Liver (tissue), 9 donors: ENCODE data around the gene GBX2. TPM values are rescaled to one million over a fixed set of nuclear protein-coding genes. Genes with fewer than 3 reads are reported as not detected.

Experiments used
- DNase-seq: peaks from one replicate; pipeline ENCODE4 v3.0.0-alpha.2; 2017; ENCODE audit warnings: low spot score
- H3K27ac ChIP-seq, 2 donors: one replicate each; pipeline ENCODE4 v1.7.0; 2013; ENCODE audit warnings: inconsistent platforms in 2 of 2, low read length in 2 of 2, control low read depth in 1 of 2, low read depth in 1 of 2, mild to moderate bottlenecking in 1 of 2
- H3K27me3 ChIP-seq, 4 donors: one replicate each; pipeline versions ENCODE4 v1.6.1 to v1.7.0; 2013; ENCODE audit warnings: low read length in 3 of 4, inconsistent platforms in 1 of 4, mild to moderate bottlenecking in 1 of 4, moderate library complexity in 1 of 4; ENCODE audit not compliant: control insufficient read depth in 4 of 4, insufficient read depth in 4 of 4
- H3K36me3 ChIP-seq, 4 donors: one replicate each; pipeline versions ENCODE4 v1.6.1 to v1.7.0; 2013; ENCODE audit warnings: low read length in 3 of 4, mild to moderate bottlenecking in 3 of 4, low read depth in 1 of 4, moderate library complexity in 1 of 4; ENCODE audit not compliant: control insufficient read depth in 4 of 4, insufficient read depth in 3 of 4
- H3K4me1 ChIP-seq, 4 donors: one replicate each; pipeline versions ENCODE4 v1.6.1 to v1.7.0; 2013; ENCODE audit warnings: low read length in 3 of 4, mild to moderate bottlenecking in 3 of 4, moderate library complexity in 1 of 4; ENCODE audit not compliant: control insufficient read depth in 4 of 4, insufficient read depth in 4 of 4
- H3K4me3 ChIP-seq, 3 donors: one replicate each; pipeline versions ENCODE4 v1.6.1 to v1.7.0; 2013; ENCODE audit warnings: low read length in 3 of 3, control low read depth in 1 of 3, low read depth in 1 of 3, mild to moderate bottlenecking in 1 of 3
- H3K9ac ChIP-seq, 2 donors: one replicate each; pipeline ENCODE4 v1.7.0; 2013; ENCODE audit warnings: low read length in 2 of 2, mild to moderate bottlenecking in 2 of 2, moderate library complexity in 2 of 2, control low read depth in 1 of 2, low read depth in 1 of 2
- H3K9me3 ChIP-seq, 4 donors: one replicate each; pipeline versions ENCODE4 v1.6.1 to v1.7.0; 2013; ENCODE audit warnings: low read length in 3 of 4; ENCODE audit not compliant: control insufficient read depth in 4 of 4
- CTCF ChIP-seq: fragments of 150-350 bp; IDR thresholded peaks from 2 replicates; pipeline ENCODE4 v1.5.1; 2017; ENCODE audit warnings: improper control_type of control experiment, low read depth, low read length; ENCODE audit not compliant: missing input control
- EGR1 ChIP-seq, 2 donors: IDR thresholded peaks; 2 replicates each; pipeline ENCODE4 v1.6.1; 2016 to 2018; ENCODE audit warnings: antibody characterized with exemption in 2 of 2, low read depth in 2 of 2
- FOXA1 ChIP-seq: IDR thresholded peaks from 2 replicates; pipeline ENCODE4 v1.6.1; 2016; ENCODE audit warnings: antibody characterized with exemption
- FOXA2 ChIP-seq: IDR thresholded peaks from 2 replicates; pipeline ENCODE4 v1.6.1; 2016; ENCODE audit warnings: antibody characterized with exemption
- GABPA ChIP-seq, 2 donors: IDR thresholded peaks in 1 of 2; conservative IDR thresholded peaks in 1 of 2; 2 replicates each; pipeline ENCODE4 v1.6.1; 2016; ENCODE audit warnings: antibody characterized with exemption in 2 of 2, mild to moderate bottlenecking in 1 of 2, moderate library complexity in 1 of 2
- HNF4A ChIP-seq, 2 donors: conservative IDR thresholded peaks; 2 replicates each; pipeline ENCODE4 v1.6.1; 2016; ENCODE audit warnings: antibody characterized with exemption in 2 of 2, mild to moderate bottlenecking in 2 of 2
- HNF4G ChIP-seq: IDR thresholded peaks from 2 replicates; pipeline ENCODE4 v1.6.1; 2016; ENCODE audit warnings: antibody characterized with exemption
- JUND ChIP-seq, 2 donors: IDR thresholded peaks; 2 replicates each; pipeline ENCODE4 v1.6.1; 2016; ENCODE audit warnings: antibody characterized with exemption in 2 of 2
- MAX ChIP-seq: IDR thresholded peaks from 2 replicates; pipeline ENCODE4 v1.6.1; 2016; ENCODE audit warnings: antibody characterized with exemption
- NR2F2 ChIP-seq: IDR thresholded peaks from 2 replicates; pipeline ENCODE4 v1.6.1; 2016; ENCODE audit warnings: antibody characterized with exemption
- RAD21 ChIP-seq, 2 donors: IDR thresholded peaks; 2 replicates each; pipeline ENCODE4 v1.6.1; 2016; ENCODE audit warnings: antibody characterized with exemption in 2 of 2, mild to moderate bottlenecking in 2 of 2
- RXRA ChIP-seq, 2 donors: IDR thresholded peaks; 2 replicates each; pipeline ENCODE4 v1.6.1; 2017 to 2018; ENCODE audit warnings: antibody characterized with exemption in 2 of 2, mild to moderate bottlenecking in 1 of 2
- SP1 ChIP-seq: IDR thresholded peaks from 2 replicates; pipeline ENCODE4 v1.6.1; 2018; ENCODE audit warnings: antibody characterized with exemption, mild to moderate bottlenecking
- TAF1 ChIP-seq: conservative IDR thresholded peaks from 2 replicates; pipeline ENCODE4 v1.6.1; 2016; ENCODE audit warnings: antibody characterized with exemption, mild to moderate bottlenecking
- YY1 ChIP-seq: IDR thresholded peaks from 2 replicates; pipeline ENCODE4 v1.6.1; 2016; ENCODE audit warnings: antibody characterized with exemption, mild to moderate bottlenecking
- WGBS: extraction: QIAGEN DNeasy Blood & Tissue Kit; methylation state at CpG from one replicate; pipeline ENCODE4 v1.1.7; 2013; 5-methylcytosine and 5-hydroxymethylcytosine counted together
- polyA plus RNA-seq, 2 donors: library from polyadenylated mRNA; stranded (reverse) in 1 of 2; unstranded in 1 of 2; fragments of 200-250 nt in 1 of 2; fragments of >200 nt in 1 of 2; fragmentation: Nextera tagmentation in 1 of 2; extraction: Ambion mirVana in 1 of 2; gene quantifications; one replicate each; pipeline versions ENCODE4 v1.2.1 to v1.2.3, GENCODE V29; 2013 to 2015
- total RNA-seq, 2 donors: library from RNA; depleted of rRNA; stranded (reverse); fragments of >200 nt; gene quantifications; one replicate each; pipeline ENCODE4 v1.2.3, GENCODE V29; 2014
- TF ChIP-seq, protein P1 (sequence below): IDR thresholded peaks from 2 replicates; pipeline ENCODE4 v1.6.1; 2016; ENCODE audit warnings: antibody characterized with exemption
- TF ChIP-seq, protein P2 (sequence below): IDR thresholded peaks from 2 replicates; pipeline ENCODE4 v1.6.1; 2016; ENCODE audit warnings: antibody characterized with exemption
- TF ChIP-seq, protein P3 (sequence below): IDR thresholded peaks from 2 replicates; pipeline ENCODE4 v1.6.1; 2016; ENCODE audit warnings: antibody characterized with exemption, mild to moderate bottlenecking
- donor health status: healthy.
- donor health status: healthy.
- donor health status: healthy.
- donor health status: healthy.
- donor health status: healthy.

GBX2 gene
- total and polyA plus RNA-seq, 4 donors = not detected

DNA sequence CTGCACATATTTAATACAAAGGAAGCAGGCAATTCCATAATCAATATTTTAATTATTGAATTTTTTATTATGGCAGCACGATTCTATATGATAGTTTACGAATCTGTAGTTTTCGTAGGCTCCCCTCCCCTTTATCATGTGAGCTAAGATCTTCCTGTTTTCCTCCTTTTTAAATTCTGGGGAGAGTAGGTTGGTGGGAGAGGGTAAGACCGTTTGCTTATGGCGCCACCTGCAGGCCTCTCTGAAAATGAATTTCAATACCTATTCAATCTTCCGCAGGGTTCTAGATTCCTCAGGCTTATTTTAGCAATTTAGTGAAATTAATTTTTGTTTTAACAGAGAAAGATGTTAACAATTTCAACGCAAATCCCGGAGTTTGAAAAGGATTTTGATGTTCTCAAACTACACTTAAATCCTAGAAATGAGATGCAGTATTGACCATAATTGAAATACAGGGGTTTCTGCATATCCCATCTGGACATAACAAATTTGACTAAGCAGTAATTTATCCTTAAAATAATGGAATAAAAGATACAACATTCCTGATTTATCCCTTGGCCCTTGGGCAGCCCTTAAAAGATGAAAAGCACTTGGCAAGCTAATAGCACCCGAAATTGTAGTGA, 12.8 kb upstream of the GBX2 start:
- peak; percentile 62 for DNase-seq
- WGBS = 16% methylated on average over 9 of the region's 9 CpGs

GRCh38 chr2:236180076-236180816, 12.1 kb upstream of the GBX2 start:
- Histone ChIP-seq H3K27ac (no peak overlapping the region), H3K27me3 (peaks cover 0 to 26% (median 18%) of the 10 kb centered on the region in 4 donors), H3K4me1 (peaks cover 4 to 15% (median 12%) of the 10 kb centered on the region in 4 donors), H3K4me3 (no peak overlapping the region), H3K9me3 (no peaks in the 10 kb centered on the region), H3K9ac (no peak overlapping the region), H3K36me3 (no peaks in the 10 kb centered on the region)
- TF ChIP-seq HNF4A (conservative IDR thresholded peaks at IDR 0.05) = no peak
- TF ChIP-seq SP1 = no peak
- TF ChIP-seq TAF1 = no peak
- TF ChIP-seq FOXA2 = no peak
- no peak for TF ChIP-seq HNF4G
- no peak for TF ChIP-seq NR2F2
- no peak for TF ChIP-seq YY1
- TF ChIP-seq, protein P1, sequence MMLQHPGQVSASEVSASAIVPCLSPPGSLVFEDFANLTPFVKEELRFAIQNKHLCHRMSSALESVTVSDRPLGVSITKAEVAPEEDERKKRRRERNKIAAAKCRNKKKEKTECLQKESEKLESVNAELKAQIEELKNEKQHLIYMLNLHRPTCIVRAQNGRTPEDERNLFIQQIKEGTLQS = no peak
- TF ChIP-seq, protein P2, sequence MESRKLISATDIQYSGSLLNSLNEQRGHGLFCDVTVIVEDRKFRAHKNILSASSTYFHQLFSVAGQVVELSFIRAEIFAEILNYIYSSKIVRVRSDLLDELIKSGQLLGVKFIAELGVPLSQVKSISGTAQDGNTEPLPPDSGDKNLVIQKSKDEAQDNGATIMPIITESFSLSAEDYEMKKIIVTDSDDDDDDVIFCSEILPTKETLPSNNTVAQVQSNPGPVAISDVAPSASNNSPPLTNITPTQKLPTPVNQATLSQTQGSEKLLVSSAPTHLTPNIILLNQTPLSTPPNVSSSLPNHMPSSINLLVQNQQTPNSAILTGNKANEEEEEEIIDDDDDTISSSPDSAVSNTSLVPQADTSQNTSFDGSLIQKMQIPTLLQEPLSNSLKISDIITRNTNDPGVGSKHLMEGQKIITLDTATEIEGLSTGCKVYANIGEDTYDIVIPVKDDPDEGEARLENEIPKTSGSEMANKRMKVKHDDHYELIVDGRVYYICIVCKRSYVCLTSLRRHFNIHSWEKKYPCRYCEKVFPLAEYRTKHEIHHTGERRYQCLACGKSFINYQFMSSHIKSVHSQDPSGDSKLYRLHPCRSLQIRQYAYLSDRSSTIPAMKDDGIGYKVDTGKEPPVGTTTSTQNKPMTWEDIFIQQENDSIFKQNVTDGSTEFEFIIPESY = no peak
- TF ChIP-seq MAX = no peak
- TF ChIP-seq RAD21 (IDR thresholded peaks at IDR 0.05) = no peak
- no peak for TF ChIP-seq RXRA (IDR thresholded peaks at IDR 0.05)
- no peak for TF ChIP-seq JUND (IDR thresholded peaks at IDR 0.05)
- no peak for TF ChIP-seq FOXA1
- TF ChIP-seq, protein P3, sequence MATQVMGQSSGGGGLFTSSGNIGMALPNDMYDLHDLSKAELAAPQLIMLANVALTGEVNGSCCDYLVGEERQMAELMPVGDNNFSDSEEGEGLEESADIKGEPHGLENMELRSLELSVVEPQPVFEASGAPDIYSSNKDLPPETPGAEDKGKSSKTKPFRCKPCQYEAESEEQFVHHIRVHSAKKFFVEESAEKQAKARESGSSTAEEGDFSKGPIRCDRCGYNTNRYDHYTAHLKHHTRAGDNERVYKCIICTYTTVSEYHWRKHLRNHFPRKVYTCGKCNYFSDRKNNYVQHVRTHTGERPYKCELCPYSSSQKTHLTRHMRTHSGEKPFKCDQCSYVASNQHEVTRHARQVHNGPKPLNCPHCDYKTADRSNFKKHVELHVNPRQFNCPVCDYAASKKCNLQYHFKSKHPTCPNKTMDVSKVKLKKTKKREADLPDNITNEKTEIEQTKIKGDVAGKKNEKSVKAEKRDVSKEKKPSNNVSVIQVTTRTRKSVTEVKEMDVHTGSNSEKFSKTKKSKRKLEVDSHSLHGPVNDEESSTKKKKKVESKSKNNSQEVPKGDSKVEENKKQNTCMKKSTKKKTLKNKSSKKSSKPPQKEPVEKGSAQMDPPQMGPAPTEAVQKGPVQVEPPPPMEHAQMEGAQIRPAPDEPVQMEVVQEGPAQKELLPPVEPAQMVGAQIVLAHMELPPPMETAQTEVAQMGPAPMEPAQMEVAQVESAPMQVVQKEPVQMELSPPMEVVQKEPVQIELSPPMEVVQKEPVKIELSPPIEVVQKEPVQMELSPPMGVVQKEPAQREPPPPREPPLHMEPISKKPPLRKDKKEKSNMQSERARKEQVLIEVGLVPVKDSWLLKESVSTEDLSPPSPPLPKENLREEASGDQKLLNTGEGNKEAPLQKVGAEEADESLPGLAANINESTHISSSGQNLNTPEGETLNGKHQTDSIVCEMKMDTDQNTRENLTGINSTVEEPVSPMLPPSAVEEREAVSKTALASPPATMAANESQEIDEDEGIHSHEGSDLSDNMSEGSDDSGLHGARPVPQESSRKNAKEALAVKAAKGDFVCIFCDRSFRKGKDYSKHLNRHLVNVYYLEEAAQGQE = no peak
- no peak for TF ChIP-seq GABPA (IDR thresholded peaks at IDR 0.05 in 1 of 2, conservative IDR thresholded peaks at IDR 0.05 in 1 of 2)
- no peak for TF ChIP-seq EGR1 (IDR thresholded peaks at IDR 0.05; ENCODE audit: low read depth in 2 of 2)
- no peak for TF ChIP-seq CTCF
- DNase-seq = no peak
- WGBS = 24% methylated on average over 12 of the region's 12 CpGs

More for the DNA sequence above, 12.8 kb upstream of the GBX2 start:
- H3K9ac ChIP-seq = no peak overlapping the region
- H3K4me1 ChIP-seq = peaks cover 4 to 15% (median 12%) of the 10 kb centered on the region in 4 donors
- no peak overlapping the region for H3K27ac ChIP-seq
- H3K9me3 ChIP-seq = no peaks in the 10 kb centered on the region
- H3K4me3 ChIP-seq = no peak overlapping the region
- peaks cover 0 to 24% (median 16%) of the 10 kb centered on the region in 4 donors for H3K27me3 ChIP-seq
- TF ChIP-seq HNF4G = no peak
- peak; percentile 80 to 85 for TF ChIP-seq RAD21 (IDR thresholded peaks at IDR 0.05)
- TF ChIP-seq CTCF = peak; percentile 57
- H3K36me3 ChIP-seq = no peaks in the 10 kb centered on the region
